Upper lobe of right lung (tissue), 1 donor: Measurements from ENCODE around the gene DUOX2. TPM values are rescaled to one million over a fixed set of nuclear protein-coding genes. Genes with fewer than 3 reads are reported as not detected.
"Not testable (repeated sequence)": the region's sequence is repeated elsewhere in the genome, so short reads cannot be mapped to it uniquely, and the experiment has no call there.

Experiments used
- ATAC-seq: fragments of 200-7000 bp; cut with Tn5 transposase; one replicate; pipeline ENCODE4 v1.9.1; 2020; ENCODE audit warnings: mild to moderate bottlenecking, moderate library complexity
- DNase-seq: peaks from one replicate; pipeline ENCODE4 v3.0.0-alpha.2; 2020
- H3K27ac ChIP-seq: fragments of 200-600 bp; one replicate; pipeline ENCODE4 v1.8.0; 2022
- H3K27me3 ChIP-seq: fragments of 200-600 bp; one replicate; pipeline ENCODE4 v1.8.0; 2022; ENCODE audit warnings: mild to moderate bottlenecking
- H3K36me3 ChIP-seq: fragments of 200-600 bp; one replicate; pipeline ENCODE4 v1.8.0; 2022
- H3K4me1 ChIP-seq: fragments of 200-600 bp; one replicate; pipeline ENCODE4 v1.8.0; 2022
- H3K4me3 ChIP-seq: fragments of 200-600 bp; one replicate; pipeline ENCODE4 v1.8.0; 2022; ENCODE audit warnings: mild to moderate bottlenecking
- H3K9me3 ChIP-seq: fragments of 200-600 bp; one replicate; pipeline ENCODE4 v1.8.0; 2022
- intact Hi-C: fragments of 100-400 bp; cut with DNase I; formaldehyde crosslinking; loops from one replicate; pipeline ENCODE4 v1.11.0; 2022
- total RNA-seq: library from RNA; stranded (reverse); fragmentation: NEBNext Ultra II Directional; extraction: Animal tissue kit (Norgen Biotek cat#: 25700); gene quantifications from one replicate; pipeline ENCODE4 v1.2.1, GENCODE V29; 2021
- TF ChIP-seq, protein P1 (sequence below): fragments of 200-600 bp; IDR thresholded peaks from one replicate; pipeline ENCODE4 v1.8.0; 2022; ENCODE audit warnings: antibody characterized with exemption
- donor health status: DM: no; HTN: yes; CAD: no; lungs with severe emphysema.

The DUOX2 gene
- total RNA-seq, 1 donor from 2014 or later, result 3.8 TPM

GRCh38 chr15:45138814-45139765 is 25.1 kb upstream of the DUOX2 start:
- Histone ChIP-seq H3K27ac (peak overlapping the region; percentile 30), H3K27me3 (peaks cover 12% of the 10 kb centered on the region), H3K9me3 (no peaks in the 10 kb centered on the region), H3K36me3 (peaks cover 6% of the 10 kb centered on the region), H3K4me1 (peaks cover 9% of the 10 kb centered on the region), H3K4me3 (no peak overlapping the region)
- DNase-seq, result peak; percentile 88
- ATAC-seq, result peak; percentile 82
- intact Hi-C loops, result no loop called here
- TF ChIP-seq, protein P1, sequence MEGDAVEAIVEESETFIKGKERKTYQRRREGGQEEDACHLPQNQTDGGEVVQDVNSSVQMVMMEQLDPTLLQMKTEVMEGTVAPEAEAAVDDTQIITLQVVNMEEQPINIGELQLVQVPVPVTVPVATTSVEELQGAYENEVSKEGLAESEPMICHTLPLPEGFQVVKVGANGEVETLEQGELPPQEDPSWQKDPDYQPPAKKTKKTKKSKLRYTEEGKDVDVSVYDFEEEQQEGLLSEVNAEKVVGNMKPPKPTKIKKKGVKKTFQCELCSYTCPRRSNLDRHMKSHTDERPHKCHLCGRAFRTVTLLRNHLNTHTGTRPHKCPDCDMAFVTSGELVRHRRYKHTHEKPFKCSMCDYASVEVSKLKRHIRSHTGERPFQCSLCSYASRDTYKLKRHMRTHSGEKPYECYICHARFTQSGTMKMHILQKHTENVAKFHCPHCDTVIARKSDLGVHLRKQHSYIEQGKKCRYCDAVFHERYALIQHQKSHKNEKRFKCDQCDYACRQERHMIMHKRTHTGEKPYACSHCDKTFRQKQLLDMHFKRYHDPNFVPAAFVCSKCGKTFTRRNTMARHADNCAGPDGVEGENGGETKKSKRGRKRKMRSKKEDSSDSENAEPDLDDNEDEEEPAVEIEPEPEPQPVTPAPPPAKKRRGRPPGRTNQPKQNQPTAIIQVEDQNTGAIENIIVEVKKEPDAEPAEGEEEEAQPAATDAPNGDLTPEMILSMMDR, result no peak

- Histone ChIP-seq H3K4me3 (no peak overlapping the region), H3K27me3 (peaks cover 19% of the 10 kb centered on the region), H3K36me3 (no peaks in the 10 kb centered on the region), H3K9me3 (no peaks in the 10 kb centered on the region), H3K27ac (no peak overlapping the region), H3K4me1 (peaks cover 9% of the 10 kb centered on the region)
- ATAC-seq (no peak), DNase-seq (peak; percentile 15)
- TF ChIP-seq, protein P1, result no peak
- intact Hi-C loops, result no loop called here
Observed at GRCh38 chr15:45137703-45138102, 23.7 kb upstream of the DUOX2 start.

DNA sequence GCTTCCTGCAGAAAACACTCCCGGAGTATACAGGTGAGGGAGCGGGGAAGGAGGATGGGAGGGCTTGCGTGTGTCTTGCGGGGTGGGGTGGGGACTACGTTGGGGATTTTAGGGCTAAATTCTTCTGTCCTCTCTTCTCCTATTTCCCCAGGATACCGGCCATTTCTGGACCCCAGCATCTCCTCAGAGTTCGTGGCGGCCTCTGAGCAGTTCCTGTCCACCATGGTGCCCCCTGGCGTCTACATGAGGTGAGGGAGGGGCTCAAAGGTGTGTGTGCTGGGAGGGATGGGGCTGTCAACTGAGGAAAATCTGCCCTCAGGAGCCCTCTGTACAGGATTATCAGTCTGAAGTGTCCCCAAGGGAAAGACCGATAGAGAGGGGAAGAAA is 22.4 kb upstream of the DUOX2 start:
- H3K4me1 ChIP-seq, result peaks cover 9% of the 10 kb centered on the region
- intact Hi-C loops, result no loop called here
- H3K36me3 ChIP-seq, result no peaks in the 10 kb centered on the region
- H3K9me3 ChIP-seq, result no peaks in the 10 kb centered on the region
- peak; percentile 45 for DNase-seq
- H3K27ac ChIP-seq, result no peak overlapping the region
- ATAC-seq, result no peak
- TF ChIP-seq, protein P1, result no peak
- H3K27me3 ChIP-seq, result peaks cover 19% of the 10 kb centered on the region
- no peak overlapping the region for H3K4me3 ChIP-seq

DNA sequence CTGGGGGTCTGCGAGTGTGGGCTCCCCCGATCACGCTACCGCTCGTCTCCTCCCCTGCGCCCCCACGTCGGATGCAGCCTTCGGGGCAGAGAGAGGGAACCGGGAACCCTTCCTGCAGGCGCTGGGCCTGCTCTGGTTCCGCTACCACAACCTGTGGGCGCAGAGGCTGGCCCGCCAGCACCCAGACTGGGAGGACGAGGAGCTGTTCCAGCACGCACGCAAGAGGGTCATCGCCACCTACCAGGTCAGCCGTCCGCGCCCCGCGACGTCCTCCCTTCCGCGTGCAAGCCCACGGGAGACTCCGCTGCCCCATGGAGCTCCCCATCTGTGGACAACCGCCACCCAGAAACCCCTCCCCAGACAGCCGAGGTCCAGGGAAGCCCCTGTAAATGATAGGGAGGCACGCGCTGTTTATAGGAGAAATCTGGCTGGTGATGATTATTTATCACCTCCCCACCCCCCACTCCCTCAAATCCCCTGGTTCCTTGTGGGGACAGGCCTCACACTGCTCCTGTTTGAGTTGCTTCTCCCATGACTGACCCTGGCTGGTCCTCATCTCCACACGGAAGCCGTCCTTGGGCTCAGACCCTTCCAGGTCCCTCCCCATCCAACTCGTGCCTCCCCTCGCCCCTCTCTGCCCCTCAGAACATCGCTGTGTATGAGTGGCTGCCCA is 21.9 kb upstream of the DUOX2 start:
- H3K9me3 ChIP-seq, DNase-seq, H3K36me3 ChIP-seq, H3K4me3 ChIP-seq, ATAC-seq, H3K4me1 ChIP-seq, intact Hi-C loops, H3K27ac ChIP-seq: not testable (repeated sequence)
- peaks cover 24% of the 10 kb centered on the region for H3K27me3 ChIP-seq

GRCh38 chr15:45134682-45135604 is 21.0 kb upstream of the DUOX2 start:
- DNase-seq, result peak; percentile 71
- ATAC-seq, result no peak
- H3K27ac ChIP-seq, result no peak overlapping the region
- no peaks in the 10 kb centered on the region for H3K36me3 ChIP-seq
- peak overlapping the region; percentile 14 for H3K4me3 ChIP-seq
- H3K9me3 ChIP-seq, result no peaks in the 10 kb centered on the region
- peaks cover 9% of the 10 kb centered on the region for H3K4me1 ChIP-seq
- TF ChIP-seq, protein P1, result no peak
- intact Hi-C loops, result no loop called here
- H3K27me3 ChIP-seq, result peaks cover 31% of the 10 kb centered on the region
